Parathyroid adenoma (tissue), 2 donors: ENCODE results near the gene ZFAND3.

Experiments
- H2AFZ ChIP-seq: fragments of 300-600 bp; sonication (generic); one replicate; pipeline ENCODE4 v1.7.0; 2017; ENCODE audit warnings: antibody characterized with exemption, mild to moderate bottlenecking
- H3K27ac ChIP-seq: fragments of 300-600 bp; sonication (generic); one replicate; pipeline ENCODE4 v1.7.0; 2017
- H3K27me3 ChIP-seq: fragments of 300-600 bp; sonication (generic); one replicate; pipeline ENCODE4 v1.7.0; 2017; ENCODE audit warnings: low read length; ENCODE audit not compliant: control insufficient read depth, insufficient read depth
- H3K36me3 ChIP-seq: fragments of 300-600 bp; sonication (generic); one replicate; pipeline ENCODE4 v1.7.0; 2017; ENCODE audit warnings: low read length; ENCODE audit not compliant: control insufficient read depth, insufficient read depth
- H3K4me1 ChIP-seq: fragments of 300-600 bp; sonication (generic); one replicate; pipeline ENCODE4 v1.7.0; 2017; ENCODE audit warnings: control low read depth
- H3K4me2 ChIP-seq: fragments of 300-600 bp; sonication (generic); one replicate; pipeline ENCODE4 v1.7.0; 2017; ENCODE audit warnings: low read length
- H3K4me3 ChIP-seq: fragments of 300-600 bp; sonication (generic); one replicate; pipeline ENCODE4 v1.7.0; 2017; ENCODE audit warnings: low read depth, low read length
- H3K79me2 ChIP-seq: fragments of 300-600 bp; sonication (generic); one replicate; pipeline ENCODE4 v1.7.0; 2017; ENCODE audit warnings: control low read depth
- H3K9ac ChIP-seq: fragments of 300-600 bp; sonication (generic); one replicate; pipeline ENCODE4 v1.7.0; 2017; ENCODE audit warnings: mild to moderate bottlenecking
- H3K9me3 ChIP-seq: fragments of 300-600 bp; sonication (generic); one replicate; pipeline ENCODE4 v1.7.0; 2017; ENCODE audit warnings: low read length; ENCODE audit not compliant: control insufficient read depth
- TF ChIP-seq, protein P1 (sequence below): fragments of 300-600 bp; sonication (generic); IDR thresholded peaks from one replicate; pipeline ENCODE4 v1.7.0; 2017; ENCODE audit warnings: antibody characterized with exemption, mild to moderate bottlenecking
- donor health status: primary hyperparathyroidism.

ZFAND3 gene

DNA sequence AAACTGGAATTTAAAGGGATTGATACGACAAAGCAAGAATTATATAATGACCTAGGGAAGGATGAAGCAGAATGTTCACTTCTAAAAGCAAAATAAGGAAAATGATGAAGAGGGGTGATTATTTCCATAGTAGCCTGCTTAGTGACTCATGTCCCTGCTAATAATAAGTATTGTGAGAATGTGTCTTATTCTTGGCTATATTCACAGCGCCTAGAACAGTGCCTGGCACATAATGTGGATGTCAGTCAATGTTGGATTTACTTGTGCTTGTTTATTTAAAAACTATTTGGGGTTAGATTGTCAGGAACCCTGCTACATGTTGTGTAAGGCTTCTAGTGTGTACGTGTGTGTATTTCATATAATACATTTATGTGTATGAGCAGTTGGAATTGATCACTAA, 85.1 kb downstream of the ZFAND3 start:
- no peak overlapping the region for H2AFZ ChIP-seq
- H3K36me3 ChIP-seq: no peaks in the 10 kb centered on the region
- peaks cover 11% of the 10 kb centered on the region for H3K4me1 ChIP-seq
- H3K9me3 ChIP-seq: no peaks in the 10 kb centered on the region
- no peak overlapping the region for H3K27ac ChIP-seq
- TF ChIP-seq, protein P1, sequence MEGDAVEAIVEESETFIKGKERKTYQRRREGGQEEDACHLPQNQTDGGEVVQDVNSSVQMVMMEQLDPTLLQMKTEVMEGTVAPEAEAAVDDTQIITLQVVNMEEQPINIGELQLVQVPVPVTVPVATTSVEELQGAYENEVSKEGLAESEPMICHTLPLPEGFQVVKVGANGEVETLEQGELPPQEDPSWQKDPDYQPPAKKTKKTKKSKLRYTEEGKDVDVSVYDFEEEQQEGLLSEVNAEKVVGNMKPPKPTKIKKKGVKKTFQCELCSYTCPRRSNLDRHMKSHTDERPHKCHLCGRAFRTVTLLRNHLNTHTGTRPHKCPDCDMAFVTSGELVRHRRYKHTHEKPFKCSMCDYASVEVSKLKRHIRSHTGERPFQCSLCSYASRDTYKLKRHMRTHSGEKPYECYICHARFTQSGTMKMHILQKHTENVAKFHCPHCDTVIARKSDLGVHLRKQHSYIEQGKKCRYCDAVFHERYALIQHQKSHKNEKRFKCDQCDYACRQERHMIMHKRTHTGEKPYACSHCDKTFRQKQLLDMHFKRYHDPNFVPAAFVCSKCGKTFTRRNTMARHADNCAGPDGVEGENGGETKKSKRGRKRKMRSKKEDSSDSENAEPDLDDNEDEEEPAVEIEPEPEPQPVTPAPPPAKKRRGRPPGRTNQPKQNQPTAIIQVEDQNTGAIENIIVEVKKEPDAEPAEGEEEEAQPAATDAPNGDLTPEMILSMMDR: no peak
- no peak overlapping the region for H3K9ac ChIP-seq
- H3K4me2 ChIP-seq: no peak overlapping the region
- no peaks in the 10 kb centered on the region for H3K27me3 ChIP-seq
- H3K4me3 ChIP-seq: no peak overlapping the region
- peaks cover 17% of the 10 kb centered on the region for H3K79me2 ChIP-seq

DNA sequence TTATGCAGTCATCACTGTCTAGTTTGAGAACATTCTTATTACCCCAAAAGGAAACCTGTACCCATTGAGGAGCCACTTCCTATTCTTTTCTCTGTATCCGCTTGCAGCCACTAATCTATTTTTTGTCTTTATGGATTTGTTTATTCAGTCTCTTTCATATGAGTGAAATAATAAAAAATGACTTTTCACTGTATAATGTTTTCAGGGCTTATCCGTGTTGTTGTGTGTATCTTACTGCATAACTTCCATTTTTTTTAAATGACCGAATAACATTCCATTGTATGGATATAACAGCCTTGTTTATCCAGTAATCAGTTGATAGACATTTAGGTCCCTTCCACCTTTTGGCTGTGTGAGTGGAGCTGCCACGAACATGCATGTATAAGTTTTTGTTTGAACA, 86.6 kb downstream of the ZFAND3 start:
- H3K4me2 ChIP-seq: no peak overlapping the region
- H3K79me2 ChIP-seq: peaks cover 26% of the 10 kb centered on the region
- H2AFZ ChIP-seq: no peak overlapping the region
- H3K9me3 ChIP-seq: no peaks in the 10 kb centered on the region
- TF ChIP-seq, protein P1: no peak
- H3K9ac ChIP-seq: no peak overlapping the region
- H3K27ac ChIP-seq: no peak overlapping the region
- H3K4me1 ChIP-seq: peaks cover 11% of the 10 kb centered on the region
- H3K4me3 ChIP-seq: no peak overlapping the region
- no peaks in the 10 kb centered on the region for H3K36me3 ChIP-seq
- no peaks in the 10 kb centered on the region for H3K27me3 ChIP-seq

DNA sequence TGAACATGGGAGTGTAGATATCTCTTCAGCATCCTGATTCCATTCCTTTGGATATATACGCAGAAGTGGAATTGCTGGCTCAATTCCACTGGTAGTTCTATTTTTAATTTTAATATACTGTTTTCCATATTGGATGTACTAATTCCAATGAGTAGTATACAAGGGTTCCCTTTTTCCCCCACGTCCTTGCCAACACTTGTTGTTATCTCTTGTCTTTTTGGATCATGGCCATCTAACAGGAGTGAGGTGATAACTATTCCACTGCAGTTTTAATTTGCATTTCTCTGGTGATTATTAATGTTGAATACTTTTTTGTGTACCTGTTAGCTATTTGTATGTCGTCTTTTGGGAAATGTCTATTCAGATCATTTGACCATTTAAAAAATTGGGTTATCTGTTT, 91.5 kb downstream of the ZFAND3 start:
- peaks cover 47% of the 10 kb centered on the region for H3K79me2 ChIP-seq
- peaks cover 3% of the 10 kb centered on the region for H3K4me1 ChIP-seq
- TF ChIP-seq, protein P1: no peak
- no peak overlapping the region for H3K9ac ChIP-seq
- H3K4me2 ChIP-seq: no peak overlapping the region
- no peak overlapping the region for H3K27ac ChIP-seq
- H3K36me3 ChIP-seq: no peaks in the 10 kb centered on the region
- no peaks in the 10 kb centered on the region for H3K9me3 ChIP-seq
- H3K27me3 ChIP-seq: no peaks in the 10 kb centered on the region
- no peak overlapping the region for H3K4me3 ChIP-seq
- H2AFZ ChIP-seq: no peak overlapping the region

DNA sequence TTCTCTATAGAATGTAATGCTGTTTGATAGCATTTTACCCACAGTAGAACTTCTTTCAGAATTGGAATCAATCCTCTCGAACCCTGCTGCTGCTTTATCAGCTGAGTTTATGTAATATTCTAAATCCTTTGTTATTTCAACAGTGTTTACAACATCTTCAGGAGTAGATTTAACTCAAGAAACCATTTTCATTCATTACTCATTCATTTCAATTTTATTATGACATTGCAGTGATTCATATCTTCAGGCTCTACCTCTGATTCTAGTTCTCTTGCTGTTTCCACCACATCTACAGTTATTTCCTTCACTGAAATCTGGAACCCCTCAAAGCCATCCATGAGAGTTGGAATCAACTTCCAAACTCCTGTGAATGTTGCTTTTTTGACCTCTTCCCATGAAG, 93.7 kb downstream of the ZFAND3 start:
- Histone ChIP-seq H3K4me1 (peaks cover 7% of the 10 kb centered on the region), H3K9me3 (no peaks in the 10 kb centered on the region), H3K27ac (no peak overlapping the region), H3K27me3 (no peaks in the 10 kb centered on the region), H3K9ac (no peak overlapping the region), H3K4me3 (no peak overlapping the region), H3K36me3 (no peaks in the 10 kb centered on the region), H3K79me2 (peaks cover 58% of the 10 kb centered on the region), H3K4me2 (no peak overlapping the region), H2AFZ (no peak overlapping the region)
- TF ChIP-seq, protein P1: no peak

DNA sequence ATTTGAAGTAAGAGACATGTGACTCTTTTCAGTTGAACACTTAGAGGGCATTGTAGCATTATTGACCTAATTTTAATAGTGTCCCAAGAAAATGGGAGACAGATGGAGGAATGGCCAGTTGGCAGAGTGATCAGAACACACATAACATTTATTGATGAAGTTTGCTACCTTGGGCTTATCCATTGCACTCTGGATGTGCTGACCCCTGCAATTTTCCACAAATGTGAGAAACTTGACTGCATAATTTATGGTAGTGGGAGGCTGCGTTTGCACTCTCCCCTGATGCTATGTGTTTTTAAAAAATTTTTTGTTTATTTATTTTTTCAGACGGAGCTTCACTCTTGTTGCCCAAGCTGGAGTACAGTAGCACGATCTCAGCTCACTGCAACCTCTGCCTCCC, 95.9 kb downstream of the ZFAND3 start:
- Histone ChIP-seq H3K4me1 (peaks cover 7% of the 10 kb centered on the region), H2AFZ (no peak overlapping the region), H3K36me3 (no peaks in the 10 kb centered on the region), H3K4me3 (no peak overlapping the region), H3K79me2 (peaks cover 68% of the 10 kb centered on the region), H3K4me2 (no peak overlapping the region), H3K27me3 (no peaks in the 10 kb centered on the region), H3K9ac (no peak overlapping the region), H3K27ac (no peak overlapping the region), H3K9me3 (no peaks in the 10 kb centered on the region)
- TF ChIP-seq, protein P1: no peak
